NCI-H146 treated with DMSO at 0.1 percent for 48 hours (cell line): ENCODE data around the gene MTX3.

Experiments
- DNase-seq: peaks from one replicate; lab custom pipeline; 2025; ENCODE audit not compliant: unreplicated experiment; lab: John Stamatoyannopoulos, UW

MTX3 gene, protein sequence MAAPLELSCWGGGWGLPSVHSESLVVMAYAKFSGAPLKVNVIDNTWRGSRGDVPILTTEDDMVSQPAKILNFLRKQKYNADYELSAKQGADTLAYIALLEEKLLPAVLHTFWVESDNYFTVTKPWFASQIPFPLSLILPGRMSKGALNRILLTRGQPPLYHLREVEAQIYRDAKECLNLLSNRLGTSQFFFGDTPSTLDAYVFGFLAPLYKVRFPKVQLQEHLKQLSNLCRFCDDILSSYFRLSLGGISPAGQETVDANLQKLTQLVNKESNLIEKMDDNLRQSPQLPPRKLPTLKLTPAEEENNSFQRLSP

DNA sequence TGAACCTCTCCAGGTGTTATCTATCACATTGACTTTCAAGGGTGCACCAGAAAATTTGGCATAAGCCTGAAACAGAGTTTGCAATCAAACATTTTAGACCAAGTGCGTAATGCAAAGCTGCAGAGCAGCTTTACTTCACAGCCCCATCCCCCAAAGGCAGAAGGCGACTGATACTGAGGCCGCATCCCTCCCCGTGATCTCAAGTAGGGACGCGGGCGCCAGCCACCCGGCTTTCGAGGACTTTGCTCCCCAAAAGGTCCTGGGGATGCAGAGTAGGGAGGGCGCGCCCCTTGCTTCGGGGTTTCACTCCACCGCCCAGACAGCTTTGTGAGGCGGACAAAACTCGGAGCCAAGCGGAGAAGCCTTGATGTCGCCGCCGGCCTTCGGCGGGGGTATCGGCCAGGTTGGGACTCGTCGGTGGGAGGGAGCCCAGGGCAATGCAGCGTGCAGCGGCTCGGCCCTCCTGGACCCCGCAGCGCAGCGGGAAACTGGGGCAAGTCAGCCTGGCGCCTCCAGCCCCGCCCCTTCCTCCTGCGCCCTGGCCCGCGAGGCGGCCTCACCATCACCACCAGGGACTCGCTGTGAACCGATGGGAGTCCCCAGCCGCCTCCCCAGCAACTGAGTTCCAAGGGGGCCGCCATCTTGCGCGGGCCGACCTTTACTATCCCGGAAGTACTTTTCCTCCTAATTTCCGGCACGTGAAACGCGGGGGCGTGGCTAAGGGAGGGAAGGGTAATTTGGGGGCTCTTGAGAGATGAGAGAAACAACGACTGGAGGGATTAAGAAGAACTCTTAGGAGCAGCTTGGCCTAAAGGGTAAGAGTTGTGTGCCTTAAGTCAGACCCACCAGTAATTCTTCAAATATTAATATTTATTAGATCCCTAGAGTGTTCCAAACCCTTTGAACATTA lies at the start of gene MTX3:
Gene MTX3, minus strand, starts transcription at position 665 of the 910 bp plus-strand sequence. Its CDS starts 24 bp downstream, at position 641.
- DNase-seq: peak; percentile 76

DNA sequence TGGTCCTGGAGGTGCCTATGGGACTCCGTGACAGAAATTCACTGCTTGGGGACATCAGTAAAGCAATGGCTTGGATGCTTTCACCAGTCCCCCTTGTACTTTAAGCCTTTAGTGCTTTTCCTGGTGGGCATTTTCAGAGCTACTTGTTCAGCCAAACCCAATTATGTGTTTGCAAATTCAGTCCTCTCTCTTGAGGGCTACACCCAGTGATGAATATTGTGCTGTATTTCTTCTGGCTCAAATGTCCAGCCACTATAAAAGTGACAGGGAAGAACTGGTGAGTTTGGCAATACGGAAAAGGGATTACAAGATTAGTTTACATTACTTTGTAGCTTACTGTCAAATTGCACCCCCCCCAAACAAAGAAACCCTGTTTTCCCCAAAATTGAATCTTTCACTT lies 48.6 kb upstream of the MTX3 start:
- DNase-seq: no peak

DNA sequence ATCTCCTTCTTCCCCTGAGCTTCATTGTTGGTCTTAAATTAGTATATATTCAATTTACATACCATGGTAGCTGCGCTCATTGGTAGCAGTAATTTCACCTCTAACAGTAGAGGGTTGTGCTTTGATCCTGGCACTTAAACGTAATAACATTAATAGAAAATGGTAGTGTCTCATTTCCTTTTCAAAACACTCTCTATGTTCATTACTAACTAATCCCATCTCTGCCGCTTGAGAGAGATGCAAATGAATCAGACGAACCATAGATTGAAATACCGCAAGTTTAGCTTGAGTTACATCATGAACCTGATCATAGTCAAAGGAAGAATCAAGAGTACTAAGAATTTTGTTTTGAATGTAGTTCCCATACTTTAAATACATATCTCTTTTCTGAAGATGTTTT lies 46.3 kb upstream of the MTX3 start:
- DNase-seq: no peak

DNA sequence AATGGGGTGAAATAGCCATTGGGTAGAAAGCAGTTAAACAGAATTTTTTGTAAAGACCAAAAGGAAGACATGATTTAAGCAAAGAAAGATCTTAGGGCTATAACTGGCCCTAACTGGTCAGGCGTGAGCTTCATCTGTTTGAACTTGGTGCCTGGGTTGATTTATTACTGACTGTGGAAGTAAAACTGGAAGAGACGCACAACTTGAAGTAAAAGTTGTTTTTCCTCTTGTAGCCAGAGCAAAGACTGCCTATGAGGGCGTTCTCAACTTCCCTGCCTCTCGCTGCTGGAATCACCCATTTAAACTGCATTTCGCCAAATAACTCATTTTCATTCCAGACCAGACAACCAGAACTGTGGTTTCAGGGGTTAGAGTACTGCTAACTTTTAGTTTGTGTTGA lies 45.6 kb upstream of the MTX3 start:
- no peak for DNase-seq

DNA sequence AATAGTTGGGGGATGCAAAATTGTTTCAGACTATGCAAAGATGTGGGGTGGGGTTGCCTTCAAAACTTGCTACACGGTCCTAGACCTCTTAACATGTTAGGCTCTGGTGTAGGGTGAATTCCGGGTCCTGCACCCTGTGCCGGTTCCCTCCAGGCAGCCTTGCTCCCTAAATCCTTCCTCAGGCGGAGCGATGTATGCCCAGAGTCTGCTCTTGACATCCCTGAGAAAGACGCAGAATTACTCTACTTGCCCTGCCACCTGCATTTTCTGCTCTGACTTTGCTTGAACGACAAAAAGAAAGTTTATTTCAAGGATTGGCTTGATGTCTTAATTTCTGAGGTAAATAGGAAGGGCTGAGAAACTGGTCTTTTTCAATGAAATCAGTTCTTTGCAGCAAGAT lies 44.8 kb upstream of the MTX3 start:
- DNase-seq: no peak

DNA sequence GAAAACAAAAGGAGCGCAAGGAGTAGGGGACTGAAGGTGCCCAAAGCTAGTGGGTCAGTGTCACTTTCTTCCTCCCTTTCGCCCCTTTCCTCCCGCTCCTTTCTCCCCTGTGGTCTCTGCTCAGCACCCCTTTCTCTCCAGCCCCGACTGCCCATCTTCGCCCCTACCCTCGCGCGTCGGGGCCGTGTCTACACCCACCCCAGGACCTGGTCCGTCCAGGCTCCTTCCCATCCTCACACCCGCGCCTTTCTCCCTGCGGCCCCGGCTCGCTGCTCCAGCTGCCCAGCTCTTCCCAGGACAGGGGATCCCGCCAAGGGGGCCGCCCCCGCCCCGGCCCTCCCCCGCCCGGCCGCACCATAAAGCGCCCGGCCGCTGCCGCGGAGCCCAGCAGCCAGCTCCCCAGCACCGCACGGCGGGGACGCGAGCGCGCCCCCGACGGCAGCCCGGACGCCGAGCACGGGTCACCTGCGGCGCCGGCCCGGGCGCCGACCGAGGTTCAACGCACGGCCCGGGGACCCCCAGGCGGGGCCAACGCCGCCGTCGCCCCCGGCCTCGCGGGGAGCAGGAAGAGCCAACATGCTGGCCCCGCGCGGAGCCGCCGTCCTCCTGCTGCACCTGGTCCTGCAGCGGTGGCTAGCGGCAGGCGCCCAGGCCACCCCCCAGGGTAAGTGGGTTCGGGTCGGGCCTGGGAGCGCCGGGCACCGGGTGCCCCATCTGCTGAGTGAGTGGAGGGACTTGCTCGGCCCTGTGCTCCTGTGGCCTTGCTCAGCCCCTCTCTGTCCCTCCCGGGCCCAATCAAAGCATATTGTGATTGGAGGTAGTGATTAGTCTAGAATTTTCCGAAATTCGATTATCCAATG lies 44.1 kb upstream of the MTX3 start, which contains the start of gene THBS4:
Gene THBS4, plus strand, starts transcription at position 387 of the 860 bp plus-strand sequence. Its CDS starts 190 bp downstream, at position 577.
- DNase-seq: no peak

DNA sequence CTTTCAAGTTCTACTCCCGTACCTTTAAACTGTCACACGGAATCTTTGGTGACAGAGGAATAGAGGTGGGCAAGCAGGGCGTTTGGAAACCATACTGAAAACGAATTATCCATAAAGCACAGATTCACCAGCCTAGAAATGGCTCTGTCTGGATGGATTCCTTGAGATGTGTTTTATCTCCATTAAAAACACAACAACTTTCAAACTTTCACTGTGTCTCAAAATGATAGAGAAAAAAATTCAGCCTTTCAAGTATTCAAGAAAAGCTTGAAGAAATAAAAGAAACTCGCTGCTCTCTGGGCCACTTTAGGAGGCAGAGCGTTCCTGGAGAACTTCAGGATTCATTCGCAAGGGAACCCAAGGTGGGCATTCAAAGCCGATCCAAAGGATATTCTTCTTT lies 43.5 kb upstream of the MTX3 start:
- DNase-seq: no peak

DNA sequence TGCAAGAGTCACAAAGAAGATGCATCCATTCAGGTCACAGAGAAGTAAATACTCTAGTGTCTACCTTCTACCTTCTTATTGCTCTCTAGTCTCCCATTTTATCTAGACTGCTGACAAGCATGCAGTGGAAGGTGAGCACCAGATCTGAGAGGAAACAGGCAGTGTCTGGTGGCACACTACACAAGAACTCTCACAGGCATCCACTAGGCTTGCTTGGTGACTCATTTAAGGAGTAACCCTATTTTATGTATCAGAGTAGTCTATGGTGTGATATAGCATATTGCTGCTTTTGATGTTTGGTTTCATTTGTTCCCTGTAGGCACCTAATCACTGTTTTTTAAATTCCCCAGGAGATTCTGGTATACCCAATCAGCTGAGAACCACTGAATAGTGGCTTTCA lies 42.5 kb upstream of the MTX3 start:
- no peak for DNase-seq

DNA sequence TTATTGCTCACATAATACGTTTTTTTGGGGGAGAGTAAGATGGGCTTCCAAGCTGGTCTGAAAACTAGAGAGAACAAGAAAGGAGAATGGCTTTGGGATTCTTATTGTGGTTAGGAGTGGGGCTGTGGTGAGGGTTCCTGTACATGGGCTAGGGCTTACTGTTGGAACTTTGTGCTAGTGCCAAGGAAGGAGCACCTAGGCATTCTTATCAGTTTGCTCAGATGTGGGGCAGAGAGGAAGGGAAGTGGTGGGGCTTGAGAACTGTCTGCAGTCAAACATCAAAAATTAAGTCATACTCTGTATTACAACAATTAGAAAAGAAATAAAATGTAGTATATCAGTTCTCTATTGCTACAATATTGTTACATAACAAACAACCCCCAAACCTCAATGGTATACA lies 40.0 kb upstream of the MTX3 start:
- DNase-seq: no peak

DNA sequence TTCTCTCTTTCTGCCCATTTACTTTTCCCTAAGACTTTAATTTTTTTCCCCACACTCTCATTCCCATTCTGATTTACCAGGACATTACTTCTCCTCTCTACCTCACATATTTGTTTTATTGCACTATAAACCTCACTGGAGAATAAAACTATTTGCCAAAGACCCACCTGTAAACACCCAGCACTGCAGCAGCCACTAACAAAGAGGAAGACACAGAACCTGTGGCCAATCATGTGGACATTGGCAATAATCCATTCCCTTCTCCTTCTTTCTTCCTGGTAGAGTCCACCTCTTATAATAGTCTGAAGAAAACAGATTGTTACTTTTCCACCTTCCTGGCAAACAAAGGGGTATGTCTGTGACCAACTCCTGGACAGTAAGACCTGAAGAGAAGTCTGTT lies 35.8 kb upstream of the MTX3 start:
- DNase-seq: no peak

DNA sequence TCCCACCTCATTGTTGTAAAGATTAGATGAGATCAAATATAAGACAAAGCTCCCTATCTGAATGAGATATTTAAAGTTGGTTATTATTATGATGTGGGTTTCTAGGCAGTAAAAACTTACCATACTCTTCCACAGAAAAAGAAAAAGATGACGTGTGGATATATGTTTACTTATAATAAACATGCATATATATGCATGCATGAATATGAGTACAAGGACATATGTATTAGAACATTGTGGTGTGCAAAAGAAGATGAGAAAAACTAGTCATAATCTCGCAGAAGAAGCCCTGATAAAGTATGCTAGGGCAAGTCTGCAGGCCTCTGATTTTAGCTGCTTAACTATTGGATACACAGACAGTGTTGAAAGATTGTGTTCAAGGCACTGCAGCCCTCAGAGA lies 34.0 kb upstream of the MTX3 start:
- no peak for DNase-seq

DNA sequence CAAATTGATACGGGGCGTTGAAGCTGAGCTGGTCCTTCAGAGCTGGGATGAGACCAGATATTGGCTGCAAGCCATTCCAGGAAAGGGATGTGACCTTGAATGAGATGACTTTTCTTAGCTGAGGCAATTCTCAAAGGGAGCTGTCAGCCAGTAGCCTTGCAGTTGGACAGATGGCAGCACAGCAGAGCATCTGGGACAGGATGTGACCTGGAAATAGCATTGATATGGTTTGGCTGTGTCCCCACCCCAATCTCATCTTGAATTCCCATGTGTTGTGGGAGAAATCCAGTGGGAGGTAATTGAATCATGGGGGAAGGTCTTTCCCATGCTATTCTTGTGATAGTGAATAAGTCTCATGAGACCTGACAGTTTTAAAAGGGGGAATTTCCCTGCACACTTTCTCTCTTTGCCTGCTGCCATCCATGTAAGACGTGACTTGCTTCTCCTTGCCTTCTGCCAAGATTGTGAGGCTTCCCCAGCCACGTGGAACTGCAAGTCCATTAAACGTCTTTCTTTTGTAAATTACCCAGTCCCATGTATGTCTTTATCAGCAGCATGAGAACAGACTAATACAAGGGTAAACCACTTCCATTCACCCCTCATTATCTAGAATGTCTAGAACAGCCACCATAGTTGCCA lies 19.8 kb upstream of the MTX3 start:
- no peak for DNase-seq

DNA sequence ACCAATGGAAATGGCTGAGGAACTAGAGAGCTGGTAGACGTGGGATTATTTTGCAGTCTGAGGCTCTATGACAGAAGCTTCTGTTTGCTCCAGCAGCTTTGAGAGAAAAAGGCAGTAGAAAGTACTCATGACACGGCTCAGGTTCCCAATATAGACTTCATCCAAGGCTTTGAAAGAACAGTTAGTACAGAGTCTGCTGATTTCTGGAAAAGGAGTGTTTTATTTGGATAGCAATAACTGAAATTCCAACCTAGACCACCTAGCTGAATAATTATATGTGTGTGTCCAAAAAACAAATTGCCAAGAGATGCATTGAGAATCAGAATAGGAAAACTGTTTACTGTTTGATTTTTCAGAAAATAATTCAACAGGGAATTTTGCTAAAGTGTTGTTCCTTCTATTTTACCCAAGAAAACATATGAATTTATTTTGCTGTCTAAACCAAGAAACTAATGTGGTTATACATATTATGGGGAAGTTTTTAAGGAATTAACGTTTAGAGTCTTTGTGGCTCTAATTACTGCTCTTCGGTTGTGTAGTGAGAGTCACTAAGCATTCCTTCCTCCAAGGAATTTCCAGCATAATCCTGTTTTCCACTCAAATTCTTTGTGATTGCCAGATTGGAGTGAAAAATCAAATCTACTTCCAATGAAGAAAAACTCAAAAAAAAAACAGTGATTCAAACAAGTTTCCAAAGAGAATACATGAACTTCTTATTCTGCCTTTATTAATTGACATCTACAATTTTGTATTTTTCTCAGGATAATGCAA lies 18.1 kb upstream of the MTX3 start:
- no peak for DNase-seq

DNA sequence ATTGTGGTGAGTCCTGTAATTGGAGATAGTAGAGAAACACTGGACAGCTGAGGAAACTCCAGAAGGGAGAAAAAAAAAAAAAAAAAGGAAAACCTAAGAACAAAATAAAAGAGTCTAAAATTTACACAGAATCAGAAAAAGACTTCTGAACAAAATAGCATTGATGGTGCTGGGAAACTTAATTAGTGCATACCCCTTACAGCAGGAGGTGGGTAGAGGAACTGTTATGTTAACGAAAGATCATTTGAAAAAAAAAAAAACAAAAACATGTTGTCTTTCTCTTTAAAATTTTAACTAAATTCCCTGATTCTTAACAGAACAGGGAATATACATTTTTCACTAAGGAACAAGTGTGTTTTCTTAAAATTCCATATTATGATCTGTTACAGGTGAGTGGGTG lies 11.6 kb upstream of the MTX3 start:
- no peak for DNase-seq

DNA sequence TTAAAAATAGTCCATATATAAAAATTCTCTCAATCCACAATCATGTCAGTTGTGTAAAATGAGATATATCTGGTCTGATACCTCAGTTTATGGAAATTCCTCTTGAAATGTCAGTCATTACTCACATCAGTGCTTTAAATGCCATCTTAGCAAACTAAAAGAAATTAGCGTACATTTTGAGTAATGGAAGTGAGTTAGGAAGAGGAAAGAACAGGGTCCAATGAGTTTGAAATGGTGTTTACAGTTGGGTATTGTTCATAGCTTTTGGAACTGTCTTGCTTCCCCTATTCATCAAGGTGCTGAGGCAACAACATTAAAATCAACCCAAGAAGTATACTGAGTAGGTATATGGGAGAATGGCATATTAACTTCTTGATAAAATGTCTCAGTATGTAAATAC lies 8.7 kb upstream of the MTX3 start:
- no peak for DNase-seq

DNA sequence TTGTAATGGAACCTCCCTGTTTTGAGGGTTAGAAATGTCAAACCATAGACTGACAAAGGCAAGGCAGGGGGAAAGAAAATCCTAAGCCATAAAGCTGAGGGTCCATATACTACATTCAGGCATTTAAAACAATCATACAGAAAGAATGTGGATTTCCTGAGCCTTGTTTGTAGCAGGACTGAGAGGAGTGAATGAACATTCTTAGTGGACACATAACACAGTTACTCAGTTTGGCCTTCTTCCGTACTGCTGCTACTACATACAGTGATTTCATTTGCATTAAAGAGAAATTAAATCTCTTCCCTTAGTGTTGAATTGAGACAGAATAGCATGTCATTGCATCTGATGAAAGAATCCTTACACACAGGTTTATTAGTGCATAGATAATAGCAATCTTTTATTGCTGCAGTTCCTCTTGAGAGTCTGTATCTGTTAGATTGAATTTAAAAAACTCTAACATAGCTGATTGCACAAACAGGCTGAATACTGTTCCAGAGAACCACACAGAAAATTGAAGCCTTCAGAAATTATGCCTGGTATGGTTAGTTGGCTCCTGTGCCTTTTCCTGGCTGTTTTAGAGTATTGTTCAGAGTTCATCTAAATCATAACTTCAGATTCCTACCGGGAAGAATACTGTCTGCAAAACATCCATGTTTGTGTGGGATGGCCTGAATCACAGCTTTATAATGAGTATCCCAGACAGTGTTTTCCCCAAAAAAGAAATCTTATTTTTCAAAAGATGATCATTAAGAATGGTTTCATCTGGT lies 2.0 kb upstream of the MTX3 start:
- DNase-seq: no peak

DNA sequence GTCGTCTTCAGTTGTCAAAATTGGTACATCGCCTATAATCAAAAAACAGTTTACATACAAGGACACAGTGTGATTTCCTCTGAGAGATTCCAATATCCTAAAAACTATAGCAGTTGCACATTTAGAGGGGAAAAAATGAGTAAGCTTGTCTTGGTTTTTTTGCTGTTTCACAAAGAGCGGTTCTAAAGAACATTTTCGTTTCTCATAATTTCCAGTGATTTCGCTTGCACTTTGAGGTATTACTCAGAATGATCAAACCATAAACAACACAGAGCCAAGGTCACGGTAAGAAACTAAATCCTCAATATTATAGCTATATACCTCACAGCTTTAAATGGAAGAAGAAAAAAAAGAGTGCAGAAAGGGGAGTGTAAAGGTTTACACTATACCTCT lies 861 bp downstream of the MTX3 start:
- DNase-seq: no peak

DNA sequence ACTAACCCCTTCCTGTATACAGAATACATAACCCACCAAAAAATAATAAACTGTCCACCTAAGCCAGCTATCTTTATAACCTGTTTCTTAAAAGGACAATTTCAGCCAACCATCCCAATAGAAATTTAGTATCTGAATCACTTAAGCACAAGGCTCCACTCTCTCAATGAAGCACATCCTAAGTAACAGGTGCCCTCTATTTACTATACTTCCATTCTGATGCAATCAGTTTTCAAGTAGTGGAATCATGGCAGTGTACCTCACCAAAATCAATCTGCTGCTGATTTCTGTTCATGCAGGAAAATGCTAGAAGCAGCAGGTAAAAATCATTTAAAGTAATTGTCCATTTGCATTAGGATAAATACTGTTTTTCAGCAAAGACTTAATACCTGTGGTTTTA lies 4.8 kb downstream of the MTX3 start:
- no peak for DNase-seq

DNA sequence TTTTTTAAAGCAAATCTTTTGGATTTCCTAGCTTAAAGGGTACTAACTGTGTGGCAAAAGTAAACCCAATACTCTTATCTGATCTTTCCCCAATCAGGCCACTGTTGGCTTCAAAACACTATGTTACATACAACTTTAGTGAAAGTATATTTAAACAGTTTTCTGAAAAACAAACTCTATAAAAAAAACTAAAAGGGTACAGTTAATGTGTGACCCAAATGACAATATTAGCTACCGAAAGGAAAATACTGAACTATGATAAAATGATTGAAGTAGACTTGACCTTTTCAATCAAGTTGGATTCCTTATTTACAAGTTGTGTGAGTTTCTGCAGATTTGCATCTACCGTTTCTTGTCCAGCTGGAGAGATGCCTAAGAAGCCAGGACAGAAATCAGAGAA lies 5.8 kb downstream of the MTX3 start:
- no peak for DNase-seq
